H7 (cell line): ENCODE results near the gene SLC25A42. TPM values are rescaled to one million over a fixed set of nuclear protein-coding genes. Genes with fewer than 3 reads are reported as not detected.
"Not testable (repeated sequence)": the region's sequence is repeated elsewhere in the genome, so short reads cannot be mapped to it uniquely, and the experiment has no call there.

Experiments used
- DNase-seq: peaks from one replicate; pipeline ENCODE4 v3.0.0; 2012
- H3K27me3 ChIP-seq: 2 replicates; pipeline ENCODE4 v1.6.0; 2011; ENCODE audit warnings: mild to moderate bottlenecking, low read length; ENCODE audit not compliant: control insufficient read depth, insufficient read depth
- H3K36me3 ChIP-seq: replicated peaks from 2 replicates; pipeline ENCODE4 v1.5.1; 2011; ENCODE audit warnings: low read length; ENCODE audit not compliant: control insufficient read depth, insufficient read depth
- H3K4me3 ChIP-seq: 2 replicates; pipeline ENCODE4 v1.5.1; 2011; ENCODE audit warnings: low read depth, mild to moderate bottlenecking, control low read depth, low read length, moderate library complexity; ENCODE audit not compliant: insufficient read depth
- total RNA-seq: library from RNA; depleted of rRNA; stranded (reverse); fragments of >200 nt; shearing (Covaris generic); gene quantifications from 2 replicates; pipeline ENCODE4 v1.2.3, GENCODE V29; 2014

The SLC25A42 gene
- total RNA-seq, 1 experiment from 2014 or later, result 4.8 TPM

DNA sequence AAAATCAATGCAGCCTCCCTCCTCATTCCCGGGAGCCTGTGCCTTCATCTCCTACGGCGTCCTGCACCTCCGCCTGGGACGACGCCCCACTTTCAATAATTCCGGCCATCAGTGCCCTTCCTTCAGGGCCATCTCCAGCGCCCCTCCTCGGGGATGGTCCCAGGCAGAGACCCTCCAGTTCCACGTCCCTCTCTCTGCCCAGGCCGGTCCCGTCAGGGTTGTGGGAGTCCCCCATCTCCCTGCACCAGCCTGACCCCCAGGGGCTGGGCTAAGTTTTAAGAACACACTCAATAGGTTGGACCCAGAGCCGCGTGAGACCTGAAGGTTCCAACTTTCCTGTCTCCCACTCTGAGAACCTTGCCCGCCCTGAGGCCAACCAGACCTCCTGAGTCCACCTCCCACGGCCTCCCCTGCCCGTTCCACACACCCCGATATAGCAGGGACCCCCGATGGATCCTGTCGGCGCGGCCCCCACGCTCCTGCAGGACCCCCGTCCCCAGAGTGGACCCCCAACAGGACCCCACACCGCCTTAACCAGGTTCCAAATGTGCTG lies 73.8 kb downstream of the SLC25A42 start:
- H3K27me3 ChIP-seq, result peaks cover 10% of the 10 kb centered on the region; the same call in 1 of the 2 replicates
- no peaks in the 10 kb centered on the region for H3K36me3 ChIP-seq
- DNase-seq, result peak; percentile 61
- peak overlapping the region; percentile 81 for H3K4me3 ChIP-seq

DNA sequence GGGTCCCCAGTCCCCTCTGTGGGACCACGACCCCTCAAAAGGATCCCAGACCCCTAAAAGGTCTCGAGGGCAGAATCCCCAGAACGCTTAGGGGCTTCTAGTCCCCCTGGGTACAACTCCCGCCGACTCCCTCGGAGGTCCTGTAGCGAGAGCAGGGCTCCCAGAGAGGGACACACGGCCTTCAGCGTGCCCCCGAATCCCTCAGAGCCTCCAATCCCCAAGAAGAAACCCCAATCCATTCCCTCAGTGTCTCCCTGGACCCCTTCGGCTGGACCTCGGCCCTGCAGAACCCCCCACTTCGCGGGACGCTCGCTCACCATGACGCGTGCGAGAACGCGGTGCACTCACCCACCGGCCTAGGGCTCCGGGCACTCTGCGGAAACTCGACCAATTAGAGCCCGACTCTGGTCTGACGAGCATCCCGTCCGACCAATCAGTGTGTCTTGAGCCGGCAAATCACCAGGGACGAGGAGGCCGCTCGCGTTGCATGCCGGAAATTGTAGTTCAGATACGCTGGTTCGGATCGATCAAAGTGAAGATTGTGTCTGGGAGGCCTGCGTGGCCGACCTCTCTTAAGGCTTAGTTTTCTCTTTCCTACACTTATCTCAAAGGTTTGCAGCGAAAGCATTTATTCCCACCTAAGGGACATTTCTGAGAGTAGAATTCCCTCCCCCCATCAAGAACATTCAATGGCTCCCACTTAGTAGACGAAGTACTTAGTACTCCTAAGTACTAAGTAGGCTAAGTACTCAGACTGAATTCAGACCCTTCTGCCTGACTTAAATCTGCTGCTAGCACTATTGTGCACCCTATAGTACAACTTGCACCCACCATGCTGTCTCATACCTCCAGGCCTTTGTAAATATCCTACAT lies 74.6 kb downstream of the SLC25A42 start, which contains the start of gene TMEM161A:
Gene TMEM161A, minus strand, starts transcription at position 370 of the 873 bp plus-strand sequence. Its CDS starts 50 bp downstream, at position 320.
- no peaks in the 10 kb centered on the region for H3K36me3 ChIP-seq
- H3K4me3 ChIP-seq, result peak within 1 kb of the TSS; percentile 81
- DNase-seq, result peak; percentile 100
- H3K27me3 ChIP-seq, result peaks cover 10% of the 10 kb centered on the region; the same call in 1 of the 2 replicates

DNA sequence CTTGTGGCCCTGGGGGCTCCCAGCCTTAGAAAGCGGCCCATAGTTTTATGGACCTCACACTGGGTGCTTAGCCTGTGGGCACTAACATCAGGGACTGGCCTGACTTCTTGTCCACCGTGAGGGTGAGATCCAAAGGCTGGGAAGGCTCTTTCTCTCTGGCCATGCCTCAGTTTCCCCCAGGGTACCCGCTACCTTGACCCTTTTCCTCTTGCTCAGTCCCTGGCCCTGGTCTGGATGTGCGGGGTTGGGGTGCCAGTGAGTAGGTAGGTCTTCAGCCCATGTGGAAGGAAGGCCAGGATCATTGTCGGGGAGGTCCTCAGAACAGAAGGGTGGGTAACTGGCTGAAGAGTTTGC lies 76.1 kb downstream of the SLC25A42 start:
- peaks cover 10% of the 10 kb centered on the region; the same call in 1 of the 2 replicates for H3K27me3 ChIP-seq
- no peak for DNase-seq
- H3K4me3 ChIP-seq, result no peak overlapping the region

DNA sequence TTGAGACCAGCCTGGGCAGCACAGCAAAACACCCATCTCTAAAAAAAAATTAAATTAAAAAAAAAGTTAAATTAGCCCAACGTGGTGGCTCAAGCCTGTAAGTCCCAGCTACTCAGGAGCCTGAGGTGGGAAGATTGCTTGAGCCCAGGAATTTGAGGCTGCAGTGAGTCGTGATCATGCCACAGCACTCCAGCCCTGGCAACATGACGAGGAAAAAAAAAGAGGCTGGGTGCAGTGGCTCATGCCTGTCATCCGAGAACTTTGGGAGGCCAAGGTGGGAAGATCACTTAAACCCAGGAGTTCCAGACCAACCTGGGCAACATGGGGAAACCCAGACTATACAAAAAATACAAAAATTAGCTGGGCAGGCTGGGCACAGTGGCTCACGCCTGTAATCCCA lies 76.7 kb downstream of the SLC25A42 start:
- no peak for DNase-seq
- H3K4me3 ChIP-seq, result no peak overlapping the region
- peaks cover 10% of the 10 kb centered on the region; the same call in 1 of the 2 replicates for H3K27me3 ChIP-seq

More for the DNA sequence above, 76.1 kb downstream of the SLC25A42 start:
- H3K36me3 ChIP-seq, result no peaks in the 10 kb centered on the region

DNA sequence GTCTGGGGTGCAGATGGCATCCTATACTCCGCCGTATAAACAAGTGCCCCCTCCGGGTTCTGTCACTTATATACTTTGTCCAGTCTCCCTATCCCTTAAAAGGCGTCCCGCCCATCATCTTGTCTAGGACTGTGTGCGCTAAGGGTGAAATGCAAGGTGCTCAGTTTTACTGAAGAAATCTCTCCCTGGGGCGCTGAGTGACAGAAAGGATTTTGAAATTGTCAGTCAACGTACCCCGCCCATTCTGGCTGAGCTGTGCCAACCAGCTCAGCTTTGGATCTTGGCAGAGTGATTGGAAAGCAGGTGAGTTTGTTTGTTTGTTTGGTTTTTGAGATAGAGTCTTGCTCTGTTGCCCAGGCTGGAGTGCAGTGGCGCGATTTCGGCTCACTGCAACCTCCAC lies 78.6 kb downstream of the SLC25A42 start:
- H3K27me3 ChIP-seq, result peaks cover 9% of the 10 kb centered on the region; the same call in 1 of the 2 replicates

More for the DNA sequence above, 76.7 kb downstream of the SLC25A42 start:
- no peaks in the 10 kb centered on the region for H3K36me3 ChIP-seq

DNA sequence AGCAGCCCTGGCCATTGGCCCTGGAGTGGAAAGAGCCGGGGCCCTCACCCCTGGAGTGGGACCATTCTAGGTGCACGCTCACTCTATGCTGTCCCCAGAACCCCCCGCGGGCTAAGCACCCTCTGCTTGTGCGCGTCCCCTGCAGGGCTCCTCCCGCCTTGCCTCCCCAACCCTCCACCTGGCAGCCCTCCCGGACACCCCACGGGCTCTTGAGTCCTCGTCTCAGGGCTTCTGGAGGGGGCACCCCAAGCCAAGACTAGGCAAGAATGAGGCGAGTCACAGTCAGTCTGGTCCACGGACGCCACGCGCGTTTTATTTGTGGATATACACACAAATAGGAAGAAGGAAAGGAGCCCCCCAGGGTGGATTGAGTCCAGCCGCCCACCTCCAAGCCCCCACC lies 81.5 kb downstream of the SLC25A42 start:
- Histone ChIP-seq H3K27me3 (no peaks in the 10 kb centered on the region; the same call in 1 of the 2 replicates), H3K4me3 (no peak overlapping the region), H3K36me3 (peaks cover 2% of the 10 kb centered on the region; the same call in 1 of the 2 replicates)
- DNase-seq, result peak; percentile 40

More for the DNA sequence above, 78.6 kb downstream of the SLC25A42 start:
- no peak for DNase-seq
- no peak overlapping the region for H3K4me3 ChIP-seq
- H3K36me3 ChIP-seq, result peaks cover 2% of the 10 kb centered on the region; the same call in 1 of the 2 replicates

DNA sequence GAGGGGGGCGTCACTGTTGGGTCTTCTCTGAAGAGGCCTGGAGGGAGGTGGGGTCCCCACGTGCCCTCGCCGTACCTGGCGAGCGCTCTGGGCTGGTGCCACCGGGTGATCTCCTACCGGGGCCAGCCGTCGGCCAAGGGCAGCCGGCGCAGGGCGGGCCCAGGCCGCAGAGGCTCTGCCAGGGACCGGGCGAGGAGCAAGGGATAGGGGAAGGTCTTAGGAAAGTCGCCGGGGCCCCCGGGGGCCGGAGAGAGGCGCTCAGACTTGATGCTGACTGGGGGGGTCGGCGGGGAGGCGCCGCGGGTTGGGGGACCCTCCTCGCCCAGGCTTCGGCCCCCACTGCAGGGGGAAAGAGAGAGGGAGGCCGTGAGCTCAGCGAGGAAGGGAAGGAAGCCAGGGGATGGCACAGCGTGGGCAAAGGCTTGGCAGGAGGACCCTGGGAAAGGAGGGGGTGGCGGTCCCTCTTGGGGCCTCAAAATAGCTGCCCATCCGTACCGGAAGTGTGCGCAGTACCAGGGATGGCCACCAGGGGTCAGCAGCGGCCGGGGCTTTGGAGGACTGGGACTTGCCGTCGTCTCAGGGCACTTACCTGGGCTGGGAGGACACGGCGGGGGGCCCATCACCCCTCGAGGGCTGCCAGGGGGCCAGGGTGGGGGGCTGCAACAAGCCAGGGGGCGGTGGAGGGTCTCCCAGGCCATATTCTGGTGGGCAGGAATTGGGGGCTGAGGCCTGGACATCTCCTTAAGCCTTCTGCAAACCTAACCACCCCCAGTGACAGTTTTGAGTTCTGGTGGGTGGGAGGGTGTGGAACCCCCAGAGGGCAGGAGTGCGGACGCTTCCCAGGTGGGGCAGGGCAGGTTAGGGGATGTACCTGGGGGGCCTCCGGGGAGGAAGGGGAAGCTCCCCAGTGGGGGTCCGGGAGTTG lies 82.2 kb downstream of the SLC25A42 start:
- Histone ChIP-seq H3K36me3 (peaks cover 2% of the 10 kb centered on the region; the same call in 1 of the 2 replicates), H3K4me3 (no peak overlapping the region), H3K27me3 (no peaks in the 10 kb centered on the region; the same call in 1 of the 2 replicates)
- DNase-seq, result peak; percentile 97

DNA sequence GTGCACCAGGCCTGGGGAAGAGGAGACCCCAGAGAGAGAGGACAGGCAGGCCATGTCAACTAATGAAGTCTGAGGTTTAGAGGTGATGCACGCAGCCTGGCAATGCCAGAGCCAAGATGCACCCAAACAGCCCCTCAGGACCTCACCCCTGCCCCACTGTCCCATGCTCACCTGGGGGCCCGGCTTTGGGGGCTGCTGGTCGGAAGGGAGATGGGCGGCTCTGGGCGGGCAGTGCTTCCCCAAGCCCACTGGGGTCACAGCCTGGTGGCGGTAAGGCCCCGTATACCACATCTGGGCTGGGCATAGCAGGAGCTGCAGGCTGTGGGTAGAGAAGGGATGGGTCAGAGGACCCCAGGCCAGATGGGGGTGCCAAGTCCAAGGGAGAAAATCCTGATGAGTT lies 83.1 kb downstream of the SLC25A42 start:
- no peaks in the 10 kb centered on the region; the same call in 1 of the 2 replicates for H3K27me3 ChIP-seq
- H3K36me3 ChIP-seq, result peaks cover 2% of the 10 kb centered on the region; the same call in 1 of the 2 replicates
- no peak for DNase-seq
- no peak overlapping the region for H3K4me3 ChIP-seq

DNA sequence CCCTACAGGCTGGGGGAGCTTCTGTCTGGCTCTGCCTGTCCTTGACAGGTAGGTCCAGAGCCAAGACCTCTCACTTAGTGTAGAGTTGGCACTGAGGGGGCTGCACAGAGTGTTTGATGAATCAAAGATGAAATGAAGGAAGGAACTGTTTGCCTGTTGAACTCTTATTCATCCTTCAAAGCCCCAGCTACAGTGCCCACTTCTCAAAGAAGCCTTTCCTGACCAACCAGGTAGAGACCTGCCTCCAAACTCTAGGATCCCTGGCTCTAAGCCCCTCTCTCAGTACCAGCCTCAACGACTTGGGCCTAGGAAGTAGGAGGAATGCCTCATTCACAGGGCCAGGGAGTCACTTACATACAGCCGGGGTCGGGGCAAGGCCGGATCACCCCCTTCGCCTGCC lies 83.5 kb downstream of the SLC25A42 start:
- H3K36me3 ChIP-seq, result peaks cover 2% of the 10 kb centered on the region; the same call in 1 of the 2 replicates
- H3K27me3 ChIP-seq, result no peaks in the 10 kb centered on the region; the same call in 1 of the 2 replicates
- no peak for DNase-seq
- no peak overlapping the region for H3K4me3 ChIP-seq

DNA sequence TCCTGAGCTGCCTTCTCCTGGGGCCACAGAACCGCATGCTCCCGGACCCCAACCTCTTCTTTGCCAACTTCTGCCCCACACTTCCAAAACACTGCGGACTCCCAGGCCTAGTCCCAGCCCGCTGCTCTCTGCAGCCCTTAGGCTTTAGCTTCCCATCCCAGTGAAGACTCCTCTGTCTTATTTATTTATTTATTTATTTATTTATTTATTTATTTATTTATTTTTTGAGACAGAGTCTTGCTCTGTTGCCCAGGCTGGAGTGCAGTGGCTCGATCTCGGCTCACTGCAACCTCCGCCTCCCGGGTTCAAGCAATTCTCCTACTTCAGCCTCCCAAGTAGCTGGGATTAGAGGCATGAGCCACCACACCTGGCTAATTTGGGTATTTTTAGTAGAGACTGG lies 84.7 kb downstream of the SLC25A42 start:
- not testable (repeated sequence) for DNase-seq, H3K4me3 ChIP-seq, H3K27me3 ChIP-seq, H3K36me3 ChIP-seq

DNA sequence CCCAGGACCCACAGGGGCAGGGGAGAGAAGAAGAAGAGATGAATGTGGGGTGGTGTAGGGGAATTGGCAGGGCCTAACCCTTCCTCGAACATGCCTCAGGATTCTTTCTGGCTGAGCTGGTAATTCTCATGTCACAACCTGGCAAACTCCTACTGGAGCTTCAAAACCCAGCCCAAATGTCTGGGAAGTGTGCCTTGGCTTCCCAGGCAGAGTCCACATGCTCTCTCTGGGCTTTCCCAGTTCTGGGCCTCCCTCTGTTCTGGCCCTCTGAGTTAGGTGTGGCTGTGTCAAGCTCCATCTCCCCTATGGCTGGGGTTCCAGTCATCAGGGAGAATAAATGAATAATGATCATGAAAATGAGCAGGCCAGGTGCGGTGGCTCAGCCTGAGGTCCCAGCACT lies 85.6 kb downstream of the SLC25A42 start:
- Histone ChIP-seq H3K36me3 (peaks cover 2% of the 10 kb centered on the region; the same call in 1 of the 2 replicates), H3K27me3 (no peaks in the 10 kb centered on the region), H3K4me3 (no peak overlapping the region)
- no peak for DNase-seq

DNA sequence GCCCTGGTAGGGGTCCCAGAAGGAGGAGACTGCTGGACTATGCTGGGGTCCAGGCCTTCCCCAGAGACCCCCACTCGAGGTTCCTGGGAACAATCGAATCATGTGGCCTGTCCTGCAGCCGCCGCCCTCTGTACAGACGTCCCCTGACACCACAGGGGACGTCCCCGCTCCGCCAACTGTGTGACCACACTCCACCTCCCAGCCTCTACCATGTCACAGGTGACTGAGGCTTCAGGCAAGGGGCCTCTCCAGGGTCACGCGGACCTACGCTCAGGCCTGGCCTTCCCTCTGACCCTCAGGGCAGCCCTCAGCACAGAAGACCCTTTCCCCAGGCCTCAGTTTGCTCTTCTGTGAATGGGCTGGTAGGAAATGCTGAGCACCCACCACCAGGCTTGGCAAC lies 87.6 kb downstream of the SLC25A42 start:
- H3K36me3 ChIP-seq, result peaks cover 2% of the 10 kb centered on the region; the same call in 1 of the 2 replicates
- H3K27me3 ChIP-seq, result no peaks in the 10 kb centered on the region; the same call in 1 of the 2 replicates
- DNase-seq, result no peak
- H3K4me3 ChIP-seq, result no peak overlapping the region

DNA sequence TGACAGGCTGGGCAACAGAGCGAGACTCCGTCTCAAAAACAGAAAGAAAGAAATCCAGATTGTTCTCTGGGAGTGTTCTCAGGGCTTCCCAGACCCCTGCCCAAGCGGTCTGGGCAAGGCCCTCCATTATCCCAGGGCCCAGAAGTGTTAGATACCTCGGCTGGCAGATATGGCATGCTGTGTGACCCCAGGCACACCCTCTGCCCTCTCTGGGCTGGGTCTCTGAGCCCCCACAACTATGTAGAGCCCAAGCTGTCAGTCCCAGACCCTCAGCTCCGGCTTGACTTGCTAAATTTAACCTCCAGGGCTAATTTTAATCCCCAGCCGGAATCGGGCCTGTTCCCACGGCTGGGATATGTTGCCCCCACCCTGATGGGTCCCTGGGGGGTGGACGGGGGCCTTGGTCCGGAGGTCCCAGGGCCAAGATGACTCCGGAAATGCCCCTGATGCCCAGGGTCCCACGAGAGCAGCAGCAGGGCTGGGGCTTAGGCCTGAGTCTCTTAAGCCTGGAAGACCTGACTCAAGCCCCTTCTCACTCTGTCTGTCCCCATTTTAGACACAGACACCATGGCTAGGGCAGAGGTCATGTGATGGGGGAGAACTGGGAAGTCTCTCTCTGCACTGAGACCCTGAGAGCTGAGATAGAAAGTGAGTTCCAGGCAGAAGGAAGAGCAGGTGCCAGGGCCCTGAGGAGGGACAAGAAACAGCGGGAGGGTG lies 89.0 kb downstream of the SLC25A42 start:
- no peaks in the 10 kb centered on the region; the same call in 1 of the 2 replicates for H3K27me3 ChIP-seq
- DNase-seq, result no peak
- H3K4me3 ChIP-seq, result no peak overlapping the region
- H3K36me3 ChIP-seq, result no peaks in the 10 kb centered on the region
